K562 (cell line): ENCODE data around the gene NUDT1.

ENCODE experiments used
- BCL6 ChIP-seq: fragments of 250-450 bp; sonication (Bioruptor Pico); IDR thresholded peaks from 2 replicates; pipeline ENCODE4 v1.4.0; 2020
- CBX2 ChIP-seq: fragments of 200-600 bp; sonication (generic); IDR thresholded peaks from one replicate; pipeline ENCODE4 v1.6.1; 2012; ENCODE audit warnings: mild to moderate bottlenecking, low read length, inconsistent platforms; ENCODE audit not compliant: insufficient read depth, poor library complexity, severe bottlenecking
- CTCF ChIP-seq, 3 experiments: IDR thresholded peaks in 2 of 3; conservative IDR thresholded peaks in 1 of 3; 2 replicates each; pipeline ENCODE4 v1.5.1; 2011 to 2012; ENCODE audit warnings: low read length in 3 of 3, mild to moderate bottlenecking in 3 of 3, control low read depth in 2 of 3, improper control_type of control experiment in 1 of 3, inconsistent platforms in 1 of 3, low read depth in 1 of 3, mixed read lengths in 1 of 3, moderate library complexity in 1 of 3; ENCODE audit not compliant: insufficient read depth in 2 of 3
- GATAD2B ChIP-seq: fragments of 450-650 bp; IDR thresholded peaks from 2 replicates; pipeline ENCODE4 v1.6.1; 2017; ENCODE audit warnings: mild to moderate bottlenecking, borderline replicate concordance
- JUN ChIP-seq, 2 experiments: sonication (generic) in 1 of 2; formaldehyde crosslinking in 1 of 2; IDR thresholded peaks; 2 replicates each; pipeline versions ENCODE4 v1.6.1 to v1.8.0; 2012 to 2022; ENCODE audit warnings: borderline replicate concordance in 2 of 2, mild to moderate bottlenecking in 2 of 2, improper control_type of control experiment in 1 of 2, low read depth in 1 of 2, low read length in 1 of 2, missing genetic modification reagents in 1 of 2
- KDM1A ChIP-seq, 2 experiments: fragments of 450-650 bp; IDR thresholded peaks; 2 replicates each; pipeline ENCODE4 v1.6.1; 2016; ENCODE audit warnings: mild to moderate bottlenecking in 2 of 2
- MTA3 ChIP-seq: fragments of 450-650 bp; formaldehyde crosslinking; IDR thresholded peaks from 2 replicates; pipeline ENCODE4 v1.6.1; 2017; ENCODE audit warnings: mild to moderate bottlenecking, borderline replicate concordance
- TCF7 ChIP-seq: sonication (generic); IDR thresholded peaks from 2 replicates; pipeline ENCODE4 v1.6.1; 2016; ENCODE audit warnings: antibody characterized with exemption, borderline replicate concordance
- TCF7L2 ChIP-seq: fragments of 150-350 bp; IDR thresholded peaks from 2 replicates; pipeline ENCODE4 v1.6.1; 2016; ENCODE audit warnings: low read depth, mild to moderate bottlenecking, low read length, moderate library complexity
- USF2 ChIP-seq: sonication (generic); formaldehyde crosslinking; IDR thresholded peaks from 2 replicates; pipeline ENCODE4 v1.5.0; 2020; ENCODE audit warnings: missing genetic modification reagents
- XRCC3 ChIP-seq: fragments of 450-650 bp; IDR thresholded peaks from 2 replicates; pipeline ENCODE4 v1.6.1; 2017; ENCODE audit warnings: mild to moderate bottlenecking, moderate library complexity
- ZFX ChIP-seq: sonication (generic); formaldehyde crosslinking; IDR thresholded peaks from 2 replicates; pipeline ENCODE4 v1.8.0; 2022; ENCODE audit warnings: mild to moderate bottlenecking, missing genetic modification reagents, moderate library complexity
- ZNF232 ChIP-seq: sonication (generic); formaldehyde crosslinking; IDR thresholded peaks from 2 replicates; pipeline ENCODE4 v1.8.0; 2022; ENCODE audit warnings: mild to moderate bottlenecking, missing genetic modification reagents
- ZNF589 ChIP-seq: fragments of 200-800 bp; sonication (Bioruptor generic); IDR thresholded peaks from 2 replicates; pipeline ENCODE4 v1.6.1; 2016; ENCODE audit warnings: low read depth, missing genetic modification characterization, missing compliant biosample characterization

- TF ChIP-seq JUN (IDR thresholded peaks at IDR 0.05; ENCODE audit: borderline replicate concordance, low read depth, low read length): no peak
- no peak for TF ChIP-seq JUN (CRISPR knock-in tag; IDR thresholded peaks at IDR 0.05; ENCODE audit: borderline replicate concordance)
- TF ChIP-seq MTA3: no peak
- TF ChIP-seq ZFX (CRISPR knock-in tag): no peak
- no peak for TF ChIP-seq GATAD2B
- no peak for TF ChIP-seq TCF7
- TF ChIP-seq USF2 (CRISPR knock-in tag): no peak
- TF ChIP-seq CBX2: no peak
- no peak for TF ChIP-seq TCF7L2
- no peak for TF ChIP-seq KDM1A (IDR thresholded peaks at IDR 0.05)
- TF ChIP-seq CTCF (IDR thresholded peaks at IDR 0.05 in 2 of 3, conservative IDR thresholded peaks at IDR 0.05 in 1 of 3; ENCODE audit: insufficient read depth in 2 of 3, low read depth in 1 of 3, low read length in 3 of 3): no peak
- no peak for TF ChIP-seq ZNF589 (CRISPR knock-in tag)
- no peak for TF ChIP-seq XRCC3
- no peak for TF ChIP-seq BCL6 (CRISPR knock-in tag)
- no peak for TF ChIP-seq ZNF232 (CRISPR knock-in tag)
Observed at GRCh38 chr7:2272031-2272430, 30.0 kb downstream of the NUDT1 start.
